ENCODE results near the gene JPH2. TPM values are rescaled to one million over a fixed set of nuclear protein-coding genes. Genes with fewer than 3 reads are reported as not detected.

The JPH2 gene
- total RNA-seq, 1 experiment from 2014 or later: 14.7 TPM

DNA sequence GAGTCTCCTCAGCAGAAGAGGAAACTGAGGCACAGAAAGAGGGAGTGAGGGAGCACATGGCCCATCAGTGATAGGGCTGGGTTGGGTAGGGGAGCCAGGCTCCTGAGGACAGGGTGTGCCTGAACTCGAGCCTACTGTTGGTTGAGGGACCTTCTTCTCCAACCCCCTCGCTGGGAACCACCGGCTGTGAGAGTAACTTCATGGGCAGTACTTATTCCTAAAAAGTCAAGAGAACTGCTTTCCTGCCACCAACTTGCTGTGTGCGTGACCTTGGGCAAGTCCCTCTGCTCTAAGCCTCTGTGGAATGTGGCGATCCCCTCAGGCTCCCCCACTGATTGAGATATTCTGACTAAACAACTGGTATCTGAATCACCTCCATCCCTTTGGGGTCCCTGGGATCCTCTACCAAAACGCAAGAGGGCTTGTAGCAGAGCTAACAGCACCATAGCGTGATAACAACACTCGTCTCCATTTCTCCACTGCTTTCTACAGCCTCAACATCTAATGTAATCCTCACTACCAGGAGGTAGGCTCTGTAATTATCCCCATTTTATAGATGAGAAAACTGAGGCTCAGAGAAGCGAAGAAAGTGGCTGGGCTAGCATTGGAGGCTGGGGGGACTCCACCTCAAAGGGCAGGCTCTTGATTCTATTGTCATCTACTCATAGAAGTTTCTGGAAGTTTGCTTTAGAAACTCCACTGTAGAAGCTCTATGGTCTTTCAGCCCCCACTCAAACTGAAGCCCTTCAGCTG is 76.0 kb downstream of the JPH2 start:
- CTCF ChIA-PET: interaction anchor here (0.9 to 16.9 kb wide), 4 partner anchors 9 to 104 kb away, joined by 3 to 638 read pairs (median 4); partner anchors contain the start of gene JPH2
- H3K27ac Mint-ChIP-seq (ENCODE audit: low read depth, unreplicated experiment): no peak overlapping the region
- H3K36me3 Mint-ChIP-seq (ENCODE audit: insufficient read depth, unreplicated experiment): peaks cover 38% of the 10 kb centered on the region
- intact Hi-C loops (cut with micrococcal nuclease): loop anchor here (10.0 kb wide), 1 partner anchor 364 kb away; the partner anchor contains the start of gene TTPAL
- no peaks in the 10 kb centered on the region for H3K27me3 Mint-ChIP-seq (ENCODE audit: insufficient read depth, unreplicated experiment)
- H3K9me3 Mint-ChIP-seq (ENCODE audit: unreplicated experiment): peaks cover 7% of the 10 kb centered on the region
- BruUV-seq (replicated peaks): no TSS peak
- no peak for DNase-seq (ENCODE audit: unreplicated experiment)
- H3K4me1 Mint-ChIP-seq (ENCODE audit: insufficient read depth, unreplicated experiment): peaks cover 10% of the 10 kb centered on the region
- no peak for TF ChIP-seq CTCF (IDR thresholded peaks at IDR 0.05; ENCODE audit: unreplicated experiment)
- no peak overlapping the region for H3K4me3 Mint-ChIP-seq (ENCODE audit: unreplicated experiment)
- POLR2A ChIA-PET: interaction anchor here (0.6 to 2.3 kb wide), 5 partner anchors 78 to 378 kb away, joined by 3 to 32 read pairs (median 4); partner anchors contain the start of genes JPH2 and OSER1

DNA sequence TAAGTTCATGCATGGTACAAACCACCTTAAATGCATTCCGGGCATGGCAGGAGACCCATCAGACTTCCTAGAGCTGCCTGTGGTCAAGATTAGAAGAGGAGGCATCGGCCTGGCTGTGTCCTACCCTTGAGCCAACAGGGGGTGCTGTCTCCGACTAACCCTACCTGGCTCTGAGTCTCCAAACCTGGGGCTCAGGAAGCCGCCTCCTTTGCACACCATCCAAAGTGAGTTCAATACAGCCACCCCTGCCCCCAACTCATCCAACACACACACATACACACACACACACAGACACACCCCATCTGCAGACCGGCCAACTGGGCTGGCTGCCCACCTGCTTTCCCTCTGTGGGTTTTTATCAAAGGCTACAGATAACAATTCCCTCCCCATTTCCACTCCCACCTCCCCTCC is 77.0 kb downstream of the JPH2 start:
- TF ChIP-seq CTCF (IDR thresholded peaks at IDR 0.05; ENCODE audit: unreplicated experiment): peak; percentile 10
- Mint-ChIP-seq H3K4me1 (ENCODE audit: insufficient read depth, unreplicated experiment) (peaks cover 20% of the 10 kb centered on the region), H3K27ac (ENCODE audit: low read depth, unreplicated experiment) (no peak overlapping the region), H3K4me3 (ENCODE audit: unreplicated experiment) (no peak overlapping the region), H3K27me3 (ENCODE audit: insufficient read depth, unreplicated experiment) (no peaks in the 10 kb centered on the region), H3K36me3 (ENCODE audit: insufficient read depth, unreplicated experiment) (peaks cover 32% of the 10 kb centered on the region), H3K9me3 (ENCODE audit: unreplicated experiment) (peaks cover 7% of the 10 kb centered on the region)
- CTCF ChIA-PET: interaction anchor here (0.6 to 16.9 kb wide), 4 partner anchors 28 to 421 kb away, joined by 3 to 638 read pairs (median 4); partner anchors contain the start of gene JPH2
- POLR2A ChIA-PET: interaction anchor here (0.6 kb wide), 1 partner anchor 85 kb away, joined by 3 read pairs; no protein-coding TSS in a partner anchor
- no peak for DNase-seq (ENCODE audit: unreplicated experiment)
- intact Hi-C loops (cut with micrococcal nuclease): loop anchor here (10.0 kb wide), 1 partner anchor 365 kb away; the partner anchor contains the start of gene TTPAL
- no TSS peak for BruUV-seq (replicated peaks)

- Mint-ChIP-seq H3K9me3 (ENCODE audit: unreplicated experiment) (peaks cover 7% of the 10 kb centered on the region), H3K27me3 (ENCODE audit: insufficient read depth, unreplicated experiment) (no peaks in the 10 kb centered on the region), H3K4me1 (ENCODE audit: insufficient read depth, unreplicated experiment) (peaks cover 23% of the 10 kb centered on the region), H3K4me3 (ENCODE audit: unreplicated experiment) (no peak overlapping the region), H3K36me3 (ENCODE audit: insufficient read depth, unreplicated experiment) (peaks cover 11% of the 10 kb centered on the region), H3K27ac (ENCODE audit: low read depth, unreplicated experiment) (no peak overlapping the region)
- TF ChIP-seq CTCF (IDR thresholded peaks at IDR 0.05; ENCODE audit: unreplicated experiment): no peak
- ChIA-PET CTCF (interaction anchor here (0.6 to 16.9 kb wide), 3 partner anchors 10 to 124 kb away, joined by 3 to 638 read pairs (median 18); partner anchors contain the start of gene JPH2), POLR2A (interaction anchor here (0.6 to 1.1 kb wide), 4 partner anchors 16 to 353 kb away, joined by 3 read pairs; no protein-coding TSS in a partner anchor)
- intact Hi-C loops (cut with micrococcal nuclease): no loop called here
- no peak for DNase-seq (ENCODE audit: unreplicated experiment)
- no TSS peak for BruUV-seq (replicated peaks)
These were observed 80.4 kb downstream of the JPH2 start for GRCh38 chr20:44106615-44107014.

DNA sequence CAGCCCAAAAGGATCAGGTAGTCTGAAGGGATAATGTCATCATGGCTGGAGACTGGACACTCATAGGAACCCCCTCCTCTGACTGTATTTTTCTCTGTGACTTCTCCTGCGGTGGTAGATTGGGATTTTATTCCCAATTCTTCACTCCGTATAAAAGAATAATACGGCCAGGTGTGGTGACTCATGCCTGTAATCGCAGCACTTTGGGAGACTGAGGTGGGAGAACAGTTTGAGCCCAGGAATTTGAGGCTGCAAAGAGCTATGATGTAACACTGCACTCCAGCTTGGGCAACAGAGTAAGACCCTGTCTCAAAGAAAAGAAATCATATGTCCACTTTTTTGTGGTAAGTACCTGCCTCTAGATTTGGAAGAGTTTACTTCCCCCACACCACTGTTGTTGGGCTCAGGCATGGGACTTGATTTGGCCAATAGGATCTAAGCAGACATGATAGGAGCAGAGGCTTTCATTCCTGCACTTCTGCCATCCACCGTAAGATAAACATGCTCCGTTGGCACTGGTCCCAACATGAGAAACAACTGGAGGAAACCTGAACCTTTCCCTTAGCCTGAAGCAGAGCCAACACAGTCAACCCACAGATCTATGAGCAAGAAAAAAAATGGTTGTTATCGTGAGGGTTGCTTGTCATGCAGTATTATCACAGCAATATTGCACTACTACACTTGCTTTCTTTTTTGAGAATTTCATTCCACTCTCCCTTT is 82.0 kb downstream of the JPH2 start:
- H3K36me3 Mint-ChIP-seq (ENCODE audit: insufficient read depth, unreplicated experiment): peaks cover 6% of the 10 kb centered on the region
- no peaks in the 10 kb centered on the region for H3K27me3 Mint-ChIP-seq (ENCODE audit: insufficient read depth, unreplicated experiment)
- peak overlapping the region; percentile 41 for H3K27ac Mint-ChIP-seq (ENCODE audit: low read depth, unreplicated experiment)
- peak; percentile 96 for DNase-seq (ENCODE audit: unreplicated experiment)
- H3K9me3 Mint-ChIP-seq (ENCODE audit: unreplicated experiment): peaks cover 7% of the 10 kb centered on the region
- H3K4me3 Mint-ChIP-seq (ENCODE audit: unreplicated experiment): peak overlapping the region; percentile 3
- intact Hi-C loops (cut with micrococcal nuclease): no loop called here
- POLR2A ChIA-PET: interaction anchor here (0.7 to 2.1 kb wide), 4 partner anchors 16 to 85 kb away, joined by 3 to 5 read pairs (median 4); no protein-coding TSS in a partner anchor
- no TSS peak for BruUV-seq (replicated peaks)
- TF ChIP-seq CTCF (IDR thresholded peaks at IDR 0.05; ENCODE audit: unreplicated experiment): no peak
- CTCF ChIA-PET: interaction anchor here (0.9 kb wide), 1 partner anchor 85 kb away, joined by 3 read pairs; no protein-coding TSS in a partner anchor
- peaks cover 23% of the 10 kb centered on the region for H3K4me1 Mint-ChIP-seq (ENCODE audit: insufficient read depth, unreplicated experiment)
